ENCODE data around the gene OBSCN.

Gene OBSCN

DNA sequence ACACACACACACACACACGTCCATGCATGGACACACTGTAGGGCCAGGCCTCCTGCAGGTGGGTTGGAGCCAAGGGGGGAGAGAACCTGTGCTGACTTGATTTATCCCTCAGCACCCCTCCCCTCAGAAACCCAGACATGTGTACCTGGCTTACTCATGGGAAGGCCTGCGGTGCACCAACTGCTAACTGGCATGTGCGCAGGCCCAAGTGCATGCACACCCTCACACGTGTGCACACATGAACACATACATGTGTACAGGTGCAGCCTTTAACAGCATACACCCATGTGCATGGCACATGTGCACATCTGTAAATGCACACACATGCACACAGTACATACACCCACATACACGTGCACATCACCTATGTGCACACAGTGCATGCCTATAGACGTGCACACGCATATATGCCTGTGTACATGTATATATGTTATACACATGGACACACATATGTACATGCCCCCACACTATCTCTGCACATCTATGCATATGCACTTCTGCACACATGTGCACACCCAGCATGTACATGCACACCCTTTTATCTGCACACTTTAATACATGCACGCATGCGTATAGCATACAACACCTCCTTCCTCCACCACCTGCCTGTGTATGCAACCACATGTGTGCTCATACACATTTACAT lies 131.3 kb downstream of the OBSCN start:
- TF ChIP-seq, protein P1, sequence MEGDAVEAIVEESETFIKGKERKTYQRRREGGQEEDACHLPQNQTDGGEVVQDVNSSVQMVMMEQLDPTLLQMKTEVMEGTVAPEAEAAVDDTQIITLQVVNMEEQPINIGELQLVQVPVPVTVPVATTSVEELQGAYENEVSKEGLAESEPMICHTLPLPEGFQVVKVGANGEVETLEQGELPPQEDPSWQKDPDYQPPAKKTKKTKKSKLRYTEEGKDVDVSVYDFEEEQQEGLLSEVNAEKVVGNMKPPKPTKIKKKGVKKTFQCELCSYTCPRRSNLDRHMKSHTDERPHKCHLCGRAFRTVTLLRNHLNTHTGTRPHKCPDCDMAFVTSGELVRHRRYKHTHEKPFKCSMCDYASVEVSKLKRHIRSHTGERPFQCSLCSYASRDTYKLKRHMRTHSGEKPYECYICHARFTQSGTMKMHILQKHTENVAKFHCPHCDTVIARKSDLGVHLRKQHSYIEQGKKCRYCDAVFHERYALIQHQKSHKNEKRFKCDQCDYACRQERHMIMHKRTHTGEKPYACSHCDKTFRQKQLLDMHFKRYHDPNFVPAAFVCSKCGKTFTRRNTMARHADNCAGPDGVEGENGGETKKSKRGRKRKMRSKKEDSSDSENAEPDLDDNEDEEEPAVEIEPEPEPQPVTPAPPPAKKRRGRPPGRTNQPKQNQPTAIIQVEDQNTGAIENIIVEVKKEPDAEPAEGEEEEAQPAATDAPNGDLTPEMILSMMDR (IDR thresholded peaks at IDR 0.05; ENCODE audit: low read depth, low read length, missing control alignments) = no peak
- in situ Hi-C loops (cut with HindIII; ENCODE audit: low pct_ligation_motif_present, low sequenced_read_pairs) = no loop called here
- Histone ChIP-seq H3K27ac (no peak overlapping the region), H3K36me3 (replicated peaks) (no peaks in the 10 kb centered on the region), H3K27me3 (replicated peaks) (no peaks in the 10 kb centered on the region), H3K4me3 (ENCODE audit: low read depth, low read length) (no peak overlapping the region)
- DNase-seq = no peak

DNA sequence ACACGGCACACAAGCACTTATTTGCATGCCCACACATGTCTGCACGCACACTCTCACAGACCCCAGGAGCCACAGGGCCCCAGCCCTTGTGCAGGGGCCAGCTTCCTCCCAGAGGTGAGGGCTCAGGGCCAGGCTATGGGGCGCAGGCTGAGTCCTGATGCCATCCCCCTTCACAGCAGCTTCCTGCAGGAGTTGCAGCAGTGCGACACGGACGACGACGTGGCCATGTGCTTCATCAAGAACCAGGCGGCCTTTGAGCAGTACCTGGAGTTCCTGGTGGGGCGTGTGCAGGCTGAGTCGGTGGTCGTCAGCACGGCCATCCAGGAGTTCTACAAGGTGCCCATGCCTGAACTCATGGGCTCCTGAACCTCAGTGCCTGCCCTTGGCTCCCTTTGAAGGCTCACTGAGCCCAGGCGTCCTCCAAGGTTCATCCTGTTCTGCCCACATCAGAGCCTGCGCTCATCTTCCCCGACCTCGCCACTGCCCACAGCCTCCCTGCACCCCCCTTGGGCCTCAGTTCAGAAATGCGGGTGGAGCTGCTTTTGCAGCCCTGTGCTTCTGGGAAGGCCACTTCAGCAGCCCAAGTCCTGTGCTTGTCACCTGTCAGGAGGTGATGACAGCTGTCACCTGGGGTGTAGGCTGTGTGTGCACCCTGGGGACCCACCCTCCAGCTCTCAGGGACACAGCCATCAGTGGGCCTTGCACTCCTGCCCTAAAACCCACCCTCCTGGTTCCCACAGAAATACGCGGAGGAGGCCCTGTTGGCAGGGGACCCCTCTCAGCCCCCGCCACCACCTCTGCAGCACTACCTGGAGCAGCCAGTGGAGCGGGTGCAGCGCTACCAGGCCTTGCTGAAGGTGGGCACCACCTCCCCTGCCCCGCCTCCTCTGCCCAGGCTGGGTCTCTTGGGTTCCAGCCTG lies 132.2 kb downstream of the OBSCN start:
- DNase-seq = no peak
- in situ Hi-C loops (cut with HindIII; ENCODE audit: low pct_ligation_motif_present, low sequenced_read_pairs) = no loop called here
- Histone ChIP-seq H3K27ac (no peak overlapping the region), H3K4me3 (ENCODE audit: low read depth, low read length) (no peak overlapping the region), H3K36me3 (replicated peaks) (no peaks in the 10 kb centered on the region), H3K27me3 (replicated peaks) (no peaks in the 10 kb centered on the region)
- TF ChIP-seq, protein P1 (IDR thresholded peaks at IDR 0.05; ENCODE audit: low read depth, low read length, missing control alignments) = no peak

DNA sequence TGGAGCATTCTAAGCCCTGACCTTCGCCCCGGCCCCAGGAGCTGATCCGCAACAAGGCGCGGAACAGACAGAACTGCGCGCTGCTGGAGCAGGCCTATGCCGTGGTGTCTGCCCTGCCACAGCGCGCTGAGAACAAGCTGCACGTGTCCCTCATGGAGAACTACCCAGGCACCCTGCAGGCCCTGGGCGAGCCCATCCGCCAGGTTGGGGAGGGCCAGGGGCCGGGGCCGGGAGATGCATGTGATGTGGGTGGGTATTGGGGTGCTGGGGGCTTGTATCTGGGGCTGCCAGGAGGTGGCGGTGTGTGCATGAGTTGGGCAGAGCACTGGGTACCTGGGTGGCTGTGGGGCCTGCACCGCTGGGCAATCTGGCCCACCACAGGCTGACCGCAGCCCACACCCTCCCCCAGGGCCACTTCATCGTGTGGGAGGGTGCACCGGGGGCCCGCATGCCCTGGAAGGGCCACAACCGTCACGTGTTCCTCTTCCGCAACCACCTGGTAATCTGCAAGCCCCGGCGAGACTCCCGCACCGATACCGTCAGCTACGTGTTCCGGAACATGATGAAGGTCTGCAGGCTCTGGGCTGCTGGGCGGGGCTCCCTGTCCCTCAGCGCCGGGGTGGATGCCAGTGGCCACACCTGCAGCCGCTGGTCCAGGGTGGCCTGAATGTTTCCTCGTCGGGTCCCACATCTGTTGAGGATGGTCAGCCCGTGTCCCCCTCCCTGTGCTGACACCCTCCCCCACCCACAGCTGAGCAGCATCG lies 133.0 kb downstream of the OBSCN start:
- no peak for DNase-seq
- Histone ChIP-seq H3K36me3 (replicated peaks) (no peaks in the 10 kb centered on the region), H3K27me3 (replicated peaks) (no peaks in the 10 kb centered on the region), H3K4me3 (ENCODE audit: low read depth, low read length) (no peak overlapping the region), H3K27ac (no peak overlapping the region)
- TF ChIP-seq, protein P1 (IDR thresholded peaks at IDR 0.05; ENCODE audit: low read depth, low read length, missing control alignments) = no peak
- in situ Hi-C loops (cut with HindIII; ENCODE audit: low pct_ligation_motif_present, low sequenced_read_pairs) = no loop called here

GRCh38 chr1:228341450-228341813 lies 133.6 kb downstream of the OBSCN start:
- Histone ChIP-seq H3K27me3 (replicated peaks) (no peaks in the 10 kb centered on the region), H3K36me3 (replicated peaks) (no peaks in the 10 kb centered on the region), H3K4me3 (ENCODE audit: low read depth, low read length) (no peak overlapping the region), H3K27ac (no peak overlapping the region)
- no peak for DNase-seq
- in situ Hi-C loops (cut with HindIII; ENCODE audit: low pct_ligation_motif_present, low sequenced_read_pairs) = no loop called here
- TF ChIP-seq, protein P1 (IDR thresholded peaks at IDR 0.05; ENCODE audit: low read depth, low read length, missing control alignments) = no peak

DNA sequence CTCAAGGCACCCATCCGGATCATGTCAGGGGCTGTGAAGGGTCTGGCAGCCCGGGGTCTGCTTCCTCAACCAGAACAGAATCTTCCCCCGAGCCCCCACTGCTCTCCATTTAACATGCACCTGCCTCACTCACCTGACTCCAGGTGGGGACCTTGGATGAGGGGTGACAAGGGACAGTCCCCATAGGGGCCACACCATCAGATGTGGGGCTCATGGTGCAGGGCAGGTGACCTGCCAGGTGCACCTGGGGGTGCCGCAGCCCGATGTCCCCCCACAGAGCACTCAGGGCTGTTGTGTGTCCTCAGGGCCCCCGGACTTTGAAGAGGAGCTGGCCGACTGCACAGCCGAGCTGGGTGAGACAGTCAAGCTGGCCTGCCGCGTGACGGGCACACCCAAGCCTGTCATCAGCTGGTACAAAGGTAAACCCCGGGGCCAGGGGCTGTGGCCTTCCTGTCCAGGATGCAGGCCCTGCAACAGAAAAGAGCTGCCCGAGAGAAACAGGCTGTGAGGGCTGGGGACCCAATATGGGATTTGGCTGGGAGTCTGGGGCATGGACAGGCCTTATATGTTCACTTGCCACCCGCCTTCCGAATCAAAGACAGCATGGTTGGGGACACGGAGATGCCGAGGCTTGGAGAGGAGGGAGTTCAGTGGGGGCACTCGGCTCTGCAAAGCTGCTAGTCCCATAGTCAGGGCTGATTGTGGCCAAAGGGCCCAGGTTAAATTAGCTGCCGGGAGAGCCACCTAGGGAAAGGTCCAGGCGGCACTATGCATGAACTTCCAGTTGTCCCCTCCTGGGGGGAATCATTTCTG lies 134.2 kb downstream of the OBSCN start:
- DNase-seq = no peak
- Histone ChIP-seq H3K4me3 (ENCODE audit: low read depth, low read length) (no peak overlapping the region), H3K27ac (no peak overlapping the region), H3K36me3 (replicated peaks) (no peaks in the 10 kb centered on the region), H3K27me3 (replicated peaks) (no peaks in the 10 kb centered on the region)
- TF ChIP-seq, protein P1 (IDR thresholded peaks at IDR 0.05; ENCODE audit: low read depth, low read length, missing control alignments) = no peak
- in situ Hi-C loops (cut with HindIII; ENCODE audit: low pct_ligation_motif_present, low sequenced_read_pairs) = no loop called here
